ENCODE results near the gene RAD51B. TPM values are rescaled to one million over a fixed set of nuclear protein-coding genes. Genes with fewer than 3 reads are reported as not detected.

The RAD51B gene
- total and polyA plus RNA-seq, 2 experiments from 2014 or later = 10.1 to 18.0 TPM

- Histone ChIP-seq H2AFZ (no peak overlapping the region), H4K20me1 (ENCODE audit: insufficient read depth, poor library complexity, severe bottlenecking) (no peaks in the 10 kb centered on the region), H3K27ac (no peak overlapping the region), H3K36me3 (replicated peaks; ENCODE audit: insufficient read depth, low read depth) (no peaks in the 10 kb centered on the region), H3K9me2 (replicated peaks; ENCODE audit: insufficient read depth) (no peaks in the 10 kb centered on the region), H3K79me2 (no peaks in the 10 kb centered on the region), H3K4me2 (no peak overlapping the region), H3K4me3 (no peak overlapping the region), H3K27me3 (no peaks in the 10 kb centered on the region), H3K4me1 (ENCODE audit: insufficient read depth) (no peaks in the 10 kb centered on the region), H3K9me3 (ENCODE audit: low read depth) (no peaks in the 10 kb centered on the region)
- no peak for TF ChIP-seq CTCF (IDR thresholded peaks at IDR 0.05; ENCODE audit: poor library complexity)
- no peak for TF ChIP-seq EZH2phosphoT487 (IDR thresholded peaks at IDR 0.05; ENCODE audit: low read depth, severe bottlenecking, unreplicated experiment)
- no peak for DNase-seq (ENCODE audit: low spot score)
These were observed 16.0 kb downstream of the RAD51B start for GRCh38 chr14:67835596-67835995.

- Histone ChIP-seq H3K79me2 (no peaks in the 10 kb centered on the region), H3K9me2 (replicated peaks; ENCODE audit: insufficient read depth) (no peaks in the 10 kb centered on the region), H3K36me3 (replicated peaks; ENCODE audit: insufficient read depth, low read depth) (no peaks in the 10 kb centered on the region), H3K27ac (no peak overlapping the region), H3K4me3 (no peak overlapping the region), H4K20me1 (ENCODE audit: insufficient read depth, poor library complexity, severe bottlenecking) (no peaks in the 10 kb centered on the region), H3K27me3 (no peaks in the 10 kb centered on the region), H3K4me1 (ENCODE audit: insufficient read depth) (no peaks in the 10 kb centered on the region), H3K9me3 (ENCODE audit: low read depth) (no peaks in the 10 kb centered on the region), H3K4me2 (no peak overlapping the region), H2AFZ (no peak overlapping the region)
- DNase-seq (ENCODE audit: low spot score) = peak; percentile 85
- TF ChIP-seq CTCF (IDR thresholded peaks at IDR 0.05; ENCODE audit: poor library complexity) = peak; percentile 88
- no peak for TF ChIP-seq EZH2phosphoT487 (IDR thresholded peaks at IDR 0.05; ENCODE audit: low read depth, severe bottlenecking, unreplicated experiment)
- 42% methylated on average over 2 of the region's 2 CpGs for WGBS (ENCODE audit: low lambda C conversion rate, missing lambda C conversion rate)
These were observed 17.5 kb downstream of the RAD51B start for GRCh38 chr14:67837011-67837624.

GRCh38 chr14:67846029-67846610 is 26.5 kb downstream of the RAD51B start:
- Histone ChIP-seq H3K9me3 (ENCODE audit: low read depth) (no peaks in the 10 kb centered on the region), H4K20me1 (ENCODE audit: insufficient read depth, poor library complexity, severe bottlenecking) (no peaks in the 10 kb centered on the region), H3K4me1 (ENCODE audit: insufficient read depth) (no peaks in the 10 kb centered on the region), H3K4me3 (no peak overlapping the region), H3K27me3 (no peaks in the 10 kb centered on the region), H2AFZ (no peak overlapping the region), H3K4me2 (no peak overlapping the region), H3K79me2 (no peaks in the 10 kb centered on the region), H3K9me2 (replicated peaks; ENCODE audit: insufficient read depth) (no peaks in the 10 kb centered on the region), H3K36me3 (replicated peaks; ENCODE audit: insufficient read depth, low read depth) (no peaks in the 10 kb centered on the region), H3K27ac (no peak overlapping the region)
- 99% methylated on average over 17 of the region's 17 CpGs for whole genome bisulfite sequencing (ENCODE audit: low lambda C conversion rate, missing lambda C conversion rate)
- no peak for TF ChIP-seq EZH2 (IDR thresholded peaks at IDR 0.05; ENCODE audit: borderline replicate concordance)
- no peak for TF ChIP-seq CTCF (IDR thresholded peaks at IDR 0.05; ENCODE audit: poor library complexity)
- no peak for TF ChIP-seq EZH2phosphoT487 (IDR thresholded peaks at IDR 0.05; ENCODE audit: low read depth, severe bottlenecking, unreplicated experiment)
- no peak for DNase-seq (ENCODE audit: low spot score)

Measured in hepatocyte (in vitro differentiated cells).